DOHH2 (cell line): ENCODE data around the gene SRRM1.

ENCODE experiments used
- CTCF ChIP-seq: fragments of 200-600 bp; sonication (generic); IDR thresholded peaks from one replicate; pipeline ENCODE4 v1.5.1; 2014; ENCODE audit warnings: antibody characterized with exemption, mild to moderate bottlenecking, low read depth, low read length; ENCODE audit not compliant: poor library complexity, severe bottlenecking
- EZH2phosphoT487 ChIP-seq: fragments of 200-600 bp; sonication (generic); IDR thresholded peaks from 2 replicates; pipeline ENCODE4 v1.6.1; 2017; ENCODE audit warnings: borderline replicate concordance, mild to moderate bottlenecking, antibody characterized with exemption, low read length, moderate library complexity, mixed read lengths

GRCh38 chr1:24636661-24637357, 6.3 kb upstream of the SRRM1 start:
- no peak for TF ChIP-seq CTCF
- no peak for TF ChIP-seq EZH2phosphoT487
